Fibroblast of skin of left biceps (primary cell): ENCODE data around the gene ARAP3.
"Not testable (repeated sequence)": the region's sequence is repeated elsewhere in the genome, so short reads cannot be mapped to it uniquely, and the experiment has no call there.

Source experiments
- DNase-seq, 2 experiments: peaks; one replicate each; pipeline ENCODE4 v3.0.0-alpha.2; 2013; ENCODE audit warnings: low read depth in 2 of 2

Gene ARAP3

GRCh38 chr5:141618030-141618803 lies 63.8 kb downstream of the ARAP3 start:
- no peak for DNase-seq

- DNase-seq: no peak
Measured at GRCh38 chr5:141617682-141618029, 64.4 kb downstream of the ARAP3 start.

- no peak for DNase-seq
Measured at GRCh38 chr5:141617128-141617527, 64.9 kb downstream of the ARAP3 start.

- DNase-seq: no peak
Measured at GRCh38 chr5:141615991-141616720, 65.9 kb downstream of the ARAP3 start.

- no peak for DNase-seq
Measured at GRCh38 chr5:141613344-141613743, 68.7 kb downstream of the ARAP3 start.

GRCh38 chr5:141611289-141611688 lies 70.7 kb downstream of the ARAP3 start:
- DNase-seq: no peak

- not testable (repeated sequence) for DNase-seq
Measured at GRCh38 chr5:141609921-141610320, 72.1 kb downstream of the ARAP3 start.

GRCh38 chr5:141609044-141609443 lies 73.0 kb downstream of the ARAP3 start:
- no peak for DNase-seq

- no peak for DNase-seq
Measured at GRCh38 chr5:141608557-141608956, 73.5 kb downstream of the ARAP3 start.

- no peak for DNase-seq
Measured at GRCh38 chr5:141608046-141608445, 74.0 kb downstream of the ARAP3 start.

- peak in 1 of 2 experiments; percentile 6 for DNase-seq
Measured at GRCh38 chr5:141605523-141606277, 76.3 kb downstream of the ARAP3 start.

- DNase-seq: peak; percentile 74 to 78
Measured at GRCh38 chr5:141603923-141604717, 77.9 kb downstream of the ARAP3 start.
